NOMO-1 treated with DMSO at 0.1 percent for 48 hours (cell line): ENCODE results near the gene HTR3D.
A peak's percentile ranks its signal among the peaks of the same experiment; 100 is the strongest.
"Not testable (repeated sequence)": the region's sequence is repeated elsewhere in the genome, so short reads cannot be mapped to it uniquely, and the experiment has no call there.

Experiments
- DNase-seq: peaks from one replicate; lab custom pipeline; 2025; ENCODE audit not compliant: unreplicated experiment; lab: John Stamatoyannopoulos, UW

Gene HTR3D

GRCh38 chr3:184031187-184031792 lies at the start of gene HTR3D:
HTR3D (plus strand) TSS chr3:184031742; CDS start chr3:184031742, 0 bp downstream.
- peak; percentile 82 for DNase-seq

- no peak for DNase-seq
Measured at GRCh38 chr3:183981990-183982644, 49.4 kb upstream of the HTR3D start.

- DNase-seq = no peak
Measured at GRCh38 chr3:183984127-183984740, 47.3 kb upstream of the HTR3D start.

- DNase-seq = no peak
Measured at GRCh38 chr3:183984749-183985729, 46.5 kb upstream of the HTR3D start.

- DNase-seq = no peak
Measured at GRCh38 chr3:183987000-183987600, 44.4 kb upstream of the HTR3D start.

- no peak for DNase-seq
Measured at GRCh38 chr3:183988216-183988790, 43.2 kb upstream of the HTR3D start.

GRCh38 chr3:183991403-183991802 lies 40.1 kb upstream of the HTR3D start:
- no peak for DNase-seq

- DNase-seq = no peak
Measured at GRCh38 chr3:184001761-184002160, 29.8 kb upstream of the HTR3D start.

- no peak for DNase-seq
Measured at GRCh38 chr3:184002469-184002868, 29.1 kb upstream of the HTR3D start.

GRCh38 chr3:184003187-184003967 lies 28.2 kb upstream of the HTR3D start:
- no peak for DNase-seq

GRCh38 chr3:184004476-184004875 lies 27.1 kb upstream of the HTR3D start:
- no peak for DNase-seq

- DNase-seq = peak; percentile 62
Measured at GRCh38 chr3:184005941-184006507, 25.5 kb upstream of the HTR3D start.

- not testable (repeated sequence) for DNase-seq
Measured at GRCh38 chr3:184007143-184007813, 24.3 kb upstream of the HTR3D start.

- no peak for DNase-seq
Measured at GRCh38 chr3:184008161-184008560, 23.4 kb upstream of the HTR3D start.

- DNase-seq = no peak
Measured at GRCh38 chr3:184011230-184011876, 20.2 kb upstream of the HTR3D start.

GRCh38 chr3:184011937-184012889 lies 19.3 kb upstream of the HTR3D start:
- DNase-seq = no peak

GRCh38 chr3:184015381-184016019 lies 16.0 kb upstream of the HTR3D start:
- DNase-seq = no peak
